ENCODE results near the gene TEX22.

The TEX22 gene

GRCh38 chr14:105442125-105442524 is 43.8 kb downstream of the TEX22 start:
- TF ChIP-seq TOX (CRISPR knock-in tag; IDR thresholded peaks at IDR 0.05; ENCODE audit: borderline replicate concordance) (no peak), PPARA (CRISPR knock-in tag; IDR thresholded peaks at IDR 0.05; ENCODE audit: borderline replicate concordance) (no peak), ARNTL (CRISPR knock-in tag; IDR thresholded peaks at IDR 0.05; ENCODE audit: borderline replicate concordance, low read depth) (no peak), ESRRG (CRISPR knock-in tag; IDR thresholded peaks at IDR 0.05) (no peak), ISL1 (CRISPR knock-in tag; IDR thresholded peaks at IDR 0.05) (no peak), CSRNP3 (CRISPR knock-in tag; IDR thresholded peaks at IDR 0.05) (no peak), POU6F1 (CRISPR knock-in tag; IDR thresholded peaks at IDR 0.05; ENCODE audit: borderline replicate concordance, low read depth) (no peak), GLIS3 (CRISPR knock-in tag; IDR thresholded peaks at IDR 0.05) (no peak), RARB (CRISPR knock-in tag; IDR thresholded peaks at IDR 0.05) (no peak), SNAI2 (CRISPR knock-in tag; IDR thresholded peaks at IDR 0.05) (no peak), ZNF565 (CRISPR knock-in tag; conservative IDR thresholded peaks at IDR 0.05; ENCODE audit: low read depth) (no peak), ZC3H10 (CRISPR knock-in tag; IDR thresholded peaks at IDR 0.05) (no peak), CREB5 (CRISPR knock-in tag; IDR thresholded peaks at IDR 0.05; ENCODE audit: low read depth) (no peak), TSHZ2 (CRISPR knock-in tag; IDR thresholded peaks at IDR 0.05) (no peak), PATZ1 (CRISPR knock-in tag; IDR thresholded peaks at IDR 0.05; ENCODE audit: borderline replicate concordance) (no peak), BACH2 (CRISPR knock-in tag; IDR thresholded peaks at IDR 0.05; ENCODE audit: borderline replicate concordance) (no peak), ZFP30 (CRISPR knock-in tag; IDR thresholded peaks at IDR 0.05) (no peak), TCF4 (CRISPR knock-in tag; IDR thresholded peaks at IDR 0.05; ENCODE audit: borderline replicate concordance) (no peak), OSR1 (CRISPR knock-in tag; IDR thresholded peaks at IDR 0.05) (no peak), CSDC2 (CRISPR knock-in tag; IDR thresholded peaks at IDR 0.05) (no peak)
- no peak for ATAC-seq

- TF ChIP-seq SNAI2 (CRISPR knock-in tag; IDR thresholded peaks at IDR 0.05) = no peak
- no peak for TF ChIP-seq ZNF70 (CRISPR knock-in tag; IDR thresholded peaks at IDR 0.05)
- TF ChIP-seq OSR1 (CRISPR knock-in tag; IDR thresholded peaks at IDR 0.05) = no peak
- no peak for TF ChIP-seq ISL1 (CRISPR knock-in tag; IDR thresholded peaks at IDR 0.05)
- no peak for TF ChIP-seq ZNF8 (CRISPR knock-in tag; IDR thresholded peaks at IDR 0.05)
- TF ChIP-seq PPARA (CRISPR knock-in tag; IDR thresholded peaks at IDR 0.05; ENCODE audit: borderline replicate concordance) = no peak
- TF ChIP-seq POU6F1 (CRISPR knock-in tag; IDR thresholded peaks at IDR 0.05; ENCODE audit: borderline replicate concordance, low read depth) = no peak
- no peak for TF ChIP-seq CSDC2 (CRISPR knock-in tag; IDR thresholded peaks at IDR 0.05)
- no peak for TF ChIP-seq BACH2 (CRISPR knock-in tag; IDR thresholded peaks at IDR 0.05; ENCODE audit: borderline replicate concordance)
- TF ChIP-seq RARB (CRISPR knock-in tag; IDR thresholded peaks at IDR 0.05) = no peak
- TF ChIP-seq TCF4 (CRISPR knock-in tag; IDR thresholded peaks at IDR 0.05; ENCODE audit: borderline replicate concordance) = no peak
- no peak for TF ChIP-seq ZC3H10 (CRISPR knock-in tag; IDR thresholded peaks at IDR 0.05)
- no peak for ATAC-seq
Measured at GRCh38 chr14:105442834-105443233, 44.5 kb downstream of the TEX22 start.
